ENCODE data around the gene LNPK.

DNA sequence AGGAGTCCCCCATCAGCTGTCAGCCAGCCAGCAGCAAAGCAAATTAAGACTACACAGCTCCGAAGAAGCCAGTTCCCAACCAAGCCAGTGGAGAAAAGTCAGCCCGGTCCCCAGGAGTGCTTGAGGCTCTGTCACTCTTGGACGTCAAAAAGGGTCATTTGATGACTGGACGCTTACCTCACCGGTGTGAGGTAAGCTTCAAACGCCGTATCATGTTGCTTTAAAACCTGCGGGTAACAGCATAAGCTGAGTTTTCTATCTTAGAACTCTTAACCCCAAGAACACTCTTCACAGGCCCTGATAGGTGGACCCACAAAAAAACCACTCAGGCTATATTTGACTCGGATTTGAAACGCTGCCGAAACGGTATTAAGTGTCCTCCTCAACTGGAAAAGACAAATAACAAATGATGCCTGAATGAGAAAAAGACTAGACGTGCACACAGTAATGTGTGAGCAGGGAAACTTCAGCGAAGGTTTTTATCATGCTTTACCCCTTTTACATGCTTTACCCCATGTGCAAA lies 682 bp upstream of the LNPK start:
- peak in 1 of 2 donors; percentile 13 for TF ChIP-seq POLR2A (IDR thresholded peaks at IDR 0.05)
- TF ChIP-seq, protein P1, sequence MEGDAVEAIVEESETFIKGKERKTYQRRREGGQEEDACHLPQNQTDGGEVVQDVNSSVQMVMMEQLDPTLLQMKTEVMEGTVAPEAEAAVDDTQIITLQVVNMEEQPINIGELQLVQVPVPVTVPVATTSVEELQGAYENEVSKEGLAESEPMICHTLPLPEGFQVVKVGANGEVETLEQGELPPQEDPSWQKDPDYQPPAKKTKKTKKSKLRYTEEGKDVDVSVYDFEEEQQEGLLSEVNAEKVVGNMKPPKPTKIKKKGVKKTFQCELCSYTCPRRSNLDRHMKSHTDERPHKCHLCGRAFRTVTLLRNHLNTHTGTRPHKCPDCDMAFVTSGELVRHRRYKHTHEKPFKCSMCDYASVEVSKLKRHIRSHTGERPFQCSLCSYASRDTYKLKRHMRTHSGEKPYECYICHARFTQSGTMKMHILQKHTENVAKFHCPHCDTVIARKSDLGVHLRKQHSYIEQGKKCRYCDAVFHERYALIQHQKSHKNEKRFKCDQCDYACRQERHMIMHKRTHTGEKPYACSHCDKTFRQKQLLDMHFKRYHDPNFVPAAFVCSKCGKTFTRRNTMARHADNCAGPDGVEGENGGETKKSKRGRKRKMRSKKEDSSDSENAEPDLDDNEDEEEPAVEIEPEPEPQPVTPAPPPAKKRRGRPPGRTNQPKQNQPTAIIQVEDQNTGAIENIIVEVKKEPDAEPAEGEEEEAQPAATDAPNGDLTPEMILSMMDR (IDR thresholded peaks at IDR 0.05 in 4 of 5, conservative IDR thresholded peaks at IDR 0.05 in 1 of 5), result no peak

Measured in gastrocnemius medialis (tissue), 4 donors.